ENCODE measurements around the gene GIMAP8.

The GIMAP8 gene

DNA sequence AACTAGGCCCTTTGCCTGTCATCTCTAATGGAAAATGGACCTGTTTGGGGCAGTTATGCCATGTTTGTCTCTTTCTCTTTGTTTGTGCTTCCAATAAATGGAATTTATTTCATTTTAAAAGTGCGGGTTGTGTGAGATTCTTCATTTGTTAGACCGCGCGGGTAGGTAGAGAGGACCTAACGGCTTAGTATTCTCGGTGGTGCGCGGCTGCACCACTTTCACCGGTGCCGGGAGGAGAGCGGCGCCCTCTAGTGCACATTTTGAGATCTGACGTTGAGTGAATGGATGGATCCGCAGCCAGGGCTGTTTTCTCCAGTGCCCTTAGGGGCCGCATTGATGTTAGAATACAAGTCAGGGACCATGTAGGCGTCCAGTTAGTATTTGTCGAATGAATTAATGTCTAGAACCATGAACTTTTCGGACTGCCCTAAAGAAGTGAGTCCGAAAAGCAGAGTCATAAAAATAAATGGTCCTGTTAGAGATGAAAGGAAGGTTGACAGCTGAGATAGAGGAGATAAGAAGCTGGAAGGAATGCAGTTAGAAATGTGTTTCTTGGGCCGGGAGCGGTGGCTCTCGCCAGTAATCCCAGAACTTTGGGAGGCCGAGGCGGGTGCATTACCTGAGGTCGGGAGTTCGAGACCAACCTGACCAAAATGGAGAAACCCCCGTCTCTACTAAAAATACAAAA lies 29.3 kb upstream of the GIMAP8 start:
- no peak overlapping the region for H3K4me3 ChIP-seq
- no peak overlapping the region for H3K27ac ChIP-seq
- TF ChIP-seq, protein P1, sequence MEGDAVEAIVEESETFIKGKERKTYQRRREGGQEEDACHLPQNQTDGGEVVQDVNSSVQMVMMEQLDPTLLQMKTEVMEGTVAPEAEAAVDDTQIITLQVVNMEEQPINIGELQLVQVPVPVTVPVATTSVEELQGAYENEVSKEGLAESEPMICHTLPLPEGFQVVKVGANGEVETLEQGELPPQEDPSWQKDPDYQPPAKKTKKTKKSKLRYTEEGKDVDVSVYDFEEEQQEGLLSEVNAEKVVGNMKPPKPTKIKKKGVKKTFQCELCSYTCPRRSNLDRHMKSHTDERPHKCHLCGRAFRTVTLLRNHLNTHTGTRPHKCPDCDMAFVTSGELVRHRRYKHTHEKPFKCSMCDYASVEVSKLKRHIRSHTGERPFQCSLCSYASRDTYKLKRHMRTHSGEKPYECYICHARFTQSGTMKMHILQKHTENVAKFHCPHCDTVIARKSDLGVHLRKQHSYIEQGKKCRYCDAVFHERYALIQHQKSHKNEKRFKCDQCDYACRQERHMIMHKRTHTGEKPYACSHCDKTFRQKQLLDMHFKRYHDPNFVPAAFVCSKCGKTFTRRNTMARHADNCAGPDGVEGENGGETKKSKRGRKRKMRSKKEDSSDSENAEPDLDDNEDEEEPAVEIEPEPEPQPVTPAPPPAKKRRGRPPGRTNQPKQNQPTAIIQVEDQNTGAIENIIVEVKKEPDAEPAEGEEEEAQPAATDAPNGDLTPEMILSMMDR (IDR thresholded peaks at IDR 0.05): peak; percentile 74
- peak; percentile 78 for DNase-seq (ENCODE audit: low spot score)

DNA sequence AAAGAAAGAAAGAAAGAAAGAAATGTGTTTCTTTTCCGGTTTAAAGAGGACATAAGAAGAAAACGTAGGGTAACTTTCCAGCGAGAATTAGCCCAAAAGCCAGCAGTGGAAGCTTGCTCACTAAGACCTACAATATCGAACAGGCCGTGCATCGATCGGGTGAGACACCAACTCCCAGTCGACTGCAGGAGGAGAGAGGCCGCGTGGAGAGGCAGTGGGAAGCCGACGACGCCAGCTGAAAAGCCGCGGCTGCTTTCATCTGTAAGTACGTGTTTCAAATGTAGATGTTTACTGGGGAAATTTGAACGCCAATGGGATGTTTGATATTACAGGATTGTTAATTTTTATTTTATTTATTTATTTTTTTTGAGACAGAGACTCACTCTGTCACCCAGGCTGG lies 28.6 kb upstream of the GIMAP8 start:
- Histone ChIP-seq H3K4me3 (no peak overlapping the region), H3K27ac (no peak overlapping the region)
- TF ChIP-seq, protein P1 (IDR thresholded peaks at IDR 0.05): no peak
- DNase-seq (ENCODE audit: low spot score): peak; percentile 43

DNA sequence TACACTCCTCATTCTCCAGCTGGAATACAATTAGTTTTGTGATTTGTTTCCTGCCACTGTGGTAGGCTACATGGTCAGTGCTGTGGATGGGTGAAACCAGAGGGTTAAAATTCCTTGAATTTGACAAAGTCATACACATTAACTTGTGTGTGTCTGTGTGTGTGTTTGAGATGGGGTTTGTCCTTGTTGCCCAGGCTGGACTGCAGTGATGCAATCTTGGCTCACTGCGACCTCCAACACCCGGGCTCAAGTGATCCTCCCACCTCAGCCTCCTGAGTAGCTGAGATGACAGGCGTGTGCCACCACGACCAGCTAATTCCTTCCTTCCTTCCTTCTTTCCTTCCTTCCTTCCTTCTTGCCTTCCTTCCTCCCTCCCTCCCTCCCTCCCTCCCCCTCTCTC lies 24.8 kb upstream of the GIMAP8 start:
- H3K4me3 ChIP-seq: no peak overlapping the region
- no peak overlapping the region for H3K27ac ChIP-seq
- peak; percentile 38 for DNase-seq (ENCODE audit: low spot score)
- TF ChIP-seq, protein P1 (IDR thresholded peaks at IDR 0.05): no peak

DNA sequence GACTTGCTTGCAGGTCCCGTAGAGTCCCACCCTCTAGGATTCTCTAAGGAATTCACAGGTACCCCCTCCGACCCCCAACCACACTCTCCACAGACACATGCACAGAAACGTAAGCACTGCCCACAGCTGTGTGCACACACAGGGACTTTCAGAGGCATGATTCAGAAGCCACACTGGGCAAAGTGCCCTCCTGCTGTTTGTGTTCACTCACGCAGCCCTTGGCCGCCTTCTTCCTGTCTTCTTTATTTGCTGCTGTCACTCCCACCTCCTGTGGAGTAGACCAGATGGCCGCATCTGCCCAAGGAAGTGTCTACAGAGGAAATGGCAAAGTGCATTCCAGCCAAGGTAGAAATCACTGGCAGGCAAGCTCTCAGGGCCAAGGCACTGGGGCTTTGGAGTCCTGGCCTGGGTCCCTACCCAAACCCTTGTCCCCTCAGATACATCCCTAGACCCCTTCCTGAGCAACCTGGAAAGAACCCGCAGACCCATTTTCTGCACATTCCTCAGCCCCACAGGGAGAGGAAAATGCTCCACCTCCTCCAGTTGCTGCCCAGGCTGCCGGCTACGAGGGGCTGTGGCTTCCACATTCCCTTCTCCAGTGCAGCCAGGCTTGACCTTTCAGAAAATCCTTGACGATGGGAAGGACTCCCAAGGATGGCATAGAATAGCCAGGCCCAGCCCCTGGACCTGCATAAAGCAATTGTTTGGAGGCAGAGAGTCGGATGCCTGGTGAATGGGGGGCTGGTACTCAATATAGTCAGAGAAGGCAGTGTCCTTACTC lies 21.6 kb upstream of the GIMAP8 start:
- TF ChIP-seq, protein P1 (IDR thresholded peaks at IDR 0.05): no peak
- DNase-seq (ENCODE audit: low spot score): peak; percentile 67
- H3K27ac ChIP-seq: no peak overlapping the region
- no peak overlapping the region for H3K4me3 ChIP-seq

DNA sequence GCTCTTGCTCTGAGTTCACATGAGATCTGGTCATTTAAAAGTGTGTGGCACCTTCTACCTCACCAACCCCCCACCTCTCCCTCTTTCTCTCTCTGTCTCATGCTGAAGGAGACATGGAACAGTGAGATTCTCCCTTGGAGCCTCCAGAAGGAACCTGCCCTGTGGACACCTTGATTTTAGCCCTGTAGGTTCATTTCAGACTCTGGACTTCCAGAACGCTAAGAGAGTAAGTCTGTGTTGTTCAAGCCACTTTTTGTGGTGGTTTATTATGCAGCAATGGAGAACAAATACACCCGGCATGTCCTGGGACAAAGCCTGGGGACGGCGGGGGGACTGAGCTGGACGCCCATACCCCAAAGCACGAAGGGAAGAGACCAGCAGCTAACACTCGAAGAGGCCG lies 20.7 kb upstream of the GIMAP8 start:
- Histone ChIP-seq H3K4me3 (no peak overlapping the region), H3K27ac (no peak overlapping the region)
- peak; percentile 21 for DNase-seq (ENCODE audit: low spot score)
- TF ChIP-seq, protein P1 (IDR thresholded peaks at IDR 0.05): no peak

DNA sequence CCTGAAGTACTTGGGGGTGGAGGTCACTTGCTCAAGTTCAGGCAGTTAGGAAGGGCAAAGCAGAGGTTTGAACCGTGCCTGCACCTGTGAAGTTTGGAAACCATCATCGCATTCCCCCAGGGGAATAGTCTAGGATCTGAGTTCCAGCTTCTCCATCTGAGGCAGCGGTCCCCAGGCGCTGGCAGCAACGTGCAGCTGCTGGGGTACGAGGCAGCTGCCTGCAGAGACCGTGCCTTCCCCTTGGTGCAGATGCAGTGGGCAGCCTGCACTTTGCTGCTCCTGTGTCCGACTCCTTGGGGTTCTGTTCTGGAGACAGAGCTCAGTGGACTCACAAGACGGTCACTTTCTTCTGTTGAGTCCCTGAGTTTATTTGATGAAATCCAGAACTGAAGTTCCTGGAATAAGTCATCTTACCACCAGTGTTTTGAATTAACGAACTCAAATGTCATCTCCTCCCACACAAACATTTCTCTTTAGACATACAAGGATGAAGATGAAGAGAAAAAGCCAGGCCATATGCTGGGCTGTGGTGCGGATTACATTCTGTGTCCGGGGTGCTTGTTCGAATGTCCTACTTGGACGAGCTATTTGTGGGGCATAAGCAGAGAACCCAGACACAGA lies 19.9 kb upstream of the GIMAP8 start:
- peak; percentile 43 for DNase-seq (ENCODE audit: low spot score)
- Histone ChIP-seq H3K27ac (no peak overlapping the region), H3K4me3 (no peak overlapping the region)
- TF ChIP-seq, protein P1 (IDR thresholded peaks at IDR 0.05): no peak

Data from coronary artery (tissue), 2 donors.